Tibial artery (tissue), 4 donors: Measurements from ENCODE around the gene GATAD2B.

ENCODE experiments used
- DNase-seq, 2 donors: peaks; one replicate each; pipeline ENCODE4 v3.0.0-alpha.2; 2019
- H3K27ac ChIP-seq, 2 donors: fragments of 200-600 bp; sonication (generic) in 1 of 2; 1 replicate in 1 of 2; 2 replicates in 1 of 2; pipeline ENCODE4 v1.5.1; 2018 to 2019; ENCODE audit warnings: mild to moderate bottlenecking in 1 of 2
- H3K27me3 ChIP-seq, 2 donors: fragments of 200-600 bp; sonication (generic) in 1 of 2; one replicate each; pipeline versions ENCODE4 v1.5.1 to v1.6.0; 2016 to 2019
- H3K36me3 ChIP-seq, 3 donors: fragments of 200-600 bp; sonication (generic) in 2 of 3; one replicate each; pipeline ENCODE4 v1.5.1; 2016 to 2019; ENCODE audit warnings: mild to moderate bottlenecking in 2 of 3
- H3K4me1 ChIP-seq, 4 donors: fragments of 200-600 bp; sonication (generic) in 2 of 4; 1 replicate in 3 of 4; 2 replicates in 1 of 4; pipeline ENCODE4 v1.5.1; 2016 to 2019
- H3K4me3 ChIP-seq, 2 donors: fragments of 200-600 bp; sonication (generic) in 1 of 2; 1 replicate in 1 of 2; 2 replicates in 1 of 2; pipeline ENCODE4 v1.5.1; 2018 to 2019; ENCODE audit warnings: mild to moderate bottlenecking in 2 of 2
- H3K9me3 ChIP-seq, 3 donors: fragments of 200-600 bp; sonication (generic) in 1 of 3; one replicate each; pipeline ENCODE4 v1.5.1; 2016 to 2019
- intact Hi-C: fragments of 100-400 bp; cut with DNase I; formaldehyde crosslinking; loops from one replicate; pipeline ENCODE4 v1.15.0; 2023; ENCODE audit warnings: low total_unique reads
- TF ChIP-seq, protein P1 (sequence below), 2 experiments: fragments of 200-600 bp in 1 of 2; fragments of 450-650 bp in 1 of 2; IDR thresholded peaks; one replicate each; pipeline ENCODE4 v1.5.1; 2017 to 2019; ENCODE audit warnings: antibody characterized with exemption in 2 of 2, mild to moderate bottlenecking in 1 of 2, moderate library complexity in 1 of 2

GATAD2B gene

DNA sequence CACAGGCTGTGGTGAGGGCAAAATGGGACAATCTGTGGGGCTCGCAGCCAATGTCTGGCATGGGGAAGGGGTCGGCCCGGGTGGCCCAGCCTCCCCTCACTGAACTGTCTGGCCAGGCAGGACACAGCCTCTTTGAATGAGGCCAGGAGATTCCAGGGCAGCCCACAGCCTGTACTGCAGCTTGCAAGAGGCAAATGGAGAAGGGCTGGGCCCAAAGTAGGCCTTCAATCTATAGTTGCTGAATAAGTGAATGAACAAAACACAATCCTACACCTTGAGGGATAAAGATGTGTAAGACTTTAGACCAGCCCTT, 124.3 kb downstream of the GATAD2B start:
- intact Hi-C loops: no loop called here
- Histone ChIP-seq H3K36me3 (peaks cover 0 to 17% (median 0%) of the 10 kb centered on the region in 3 donors), H3K27me3 (no peaks in the 10 kb centered on the region), H3K4me3 (no peak overlapping the region), H3K9me3 (no peaks in the 10 kb centered on the region), H3K4me1 (no peaks in the 10 kb centered on the region), H3K27ac (no peak overlapping the region)
- peak; percentile 11 to 45 for DNase-seq
- TF ChIP-seq, protein P1, sequence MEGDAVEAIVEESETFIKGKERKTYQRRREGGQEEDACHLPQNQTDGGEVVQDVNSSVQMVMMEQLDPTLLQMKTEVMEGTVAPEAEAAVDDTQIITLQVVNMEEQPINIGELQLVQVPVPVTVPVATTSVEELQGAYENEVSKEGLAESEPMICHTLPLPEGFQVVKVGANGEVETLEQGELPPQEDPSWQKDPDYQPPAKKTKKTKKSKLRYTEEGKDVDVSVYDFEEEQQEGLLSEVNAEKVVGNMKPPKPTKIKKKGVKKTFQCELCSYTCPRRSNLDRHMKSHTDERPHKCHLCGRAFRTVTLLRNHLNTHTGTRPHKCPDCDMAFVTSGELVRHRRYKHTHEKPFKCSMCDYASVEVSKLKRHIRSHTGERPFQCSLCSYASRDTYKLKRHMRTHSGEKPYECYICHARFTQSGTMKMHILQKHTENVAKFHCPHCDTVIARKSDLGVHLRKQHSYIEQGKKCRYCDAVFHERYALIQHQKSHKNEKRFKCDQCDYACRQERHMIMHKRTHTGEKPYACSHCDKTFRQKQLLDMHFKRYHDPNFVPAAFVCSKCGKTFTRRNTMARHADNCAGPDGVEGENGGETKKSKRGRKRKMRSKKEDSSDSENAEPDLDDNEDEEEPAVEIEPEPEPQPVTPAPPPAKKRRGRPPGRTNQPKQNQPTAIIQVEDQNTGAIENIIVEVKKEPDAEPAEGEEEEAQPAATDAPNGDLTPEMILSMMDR (IDR thresholded peaks at IDR 0.05): no peak

DNA sequence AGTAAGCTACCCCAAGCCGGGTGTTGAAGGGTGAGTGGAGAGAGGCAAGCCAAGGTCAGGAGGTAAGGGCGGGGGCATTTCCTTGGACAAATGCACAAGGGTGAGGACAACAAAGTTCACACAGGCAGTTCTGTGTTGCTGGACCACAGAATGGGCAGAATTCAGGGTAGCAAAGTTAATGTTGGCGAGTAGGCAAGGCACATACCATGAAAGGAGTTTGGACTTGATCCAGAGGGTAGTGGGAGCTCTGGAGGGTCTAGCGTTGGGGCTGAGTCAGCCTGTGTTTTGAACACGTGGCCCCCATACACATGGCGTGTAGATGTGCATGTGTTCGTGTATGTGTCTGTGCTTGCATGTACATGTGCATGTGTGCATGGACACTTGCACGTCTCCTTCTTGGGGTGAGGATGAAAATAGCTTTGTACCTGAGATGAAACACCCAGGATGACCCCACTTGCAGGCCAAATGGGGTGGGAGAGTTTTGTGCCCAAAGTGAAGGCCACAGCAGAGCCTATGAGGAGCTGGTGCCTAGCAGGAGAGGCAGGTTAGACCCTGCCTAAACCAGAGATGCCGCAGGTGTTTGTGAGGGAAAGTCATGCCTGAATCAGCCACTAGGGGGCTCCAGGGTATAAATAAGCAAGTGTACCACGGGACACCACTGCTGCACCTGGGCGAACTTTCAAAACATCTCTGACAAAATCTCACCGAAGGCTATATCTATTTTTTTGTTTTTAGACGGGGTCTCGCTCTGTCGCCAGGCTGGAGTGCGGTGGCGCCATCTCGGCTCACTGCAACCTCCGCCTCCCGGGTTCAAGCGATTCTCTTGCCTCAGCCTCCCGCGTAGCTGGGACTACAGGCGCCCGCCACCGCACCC, 125.7 kb downstream of the GATAD2B start:
- Histone ChIP-seq H3K36me3 (peaks cover 0 to 17% (median 0%) of the 10 kb centered on the region in 3 donors), H3K27me3 (no peaks in the 10 kb centered on the region), H3K4me1 (no peaks in the 10 kb centered on the region), H3K4me3 (no peak overlapping the region), H3K9me3 (no peaks in the 10 kb centered on the region), H3K27ac (no peak overlapping the region)
- intact Hi-C loops: loop anchor here (2.0 kb wide), 1 partner anchor 150 kb away; the partner anchor contains the start of gene DENND4B
- TF ChIP-seq, protein P1 (IDR thresholded peaks at IDR 0.05): peak; percentile 91 to 96
- DNase-seq: peak; percentile 87 to 90

DNA sequence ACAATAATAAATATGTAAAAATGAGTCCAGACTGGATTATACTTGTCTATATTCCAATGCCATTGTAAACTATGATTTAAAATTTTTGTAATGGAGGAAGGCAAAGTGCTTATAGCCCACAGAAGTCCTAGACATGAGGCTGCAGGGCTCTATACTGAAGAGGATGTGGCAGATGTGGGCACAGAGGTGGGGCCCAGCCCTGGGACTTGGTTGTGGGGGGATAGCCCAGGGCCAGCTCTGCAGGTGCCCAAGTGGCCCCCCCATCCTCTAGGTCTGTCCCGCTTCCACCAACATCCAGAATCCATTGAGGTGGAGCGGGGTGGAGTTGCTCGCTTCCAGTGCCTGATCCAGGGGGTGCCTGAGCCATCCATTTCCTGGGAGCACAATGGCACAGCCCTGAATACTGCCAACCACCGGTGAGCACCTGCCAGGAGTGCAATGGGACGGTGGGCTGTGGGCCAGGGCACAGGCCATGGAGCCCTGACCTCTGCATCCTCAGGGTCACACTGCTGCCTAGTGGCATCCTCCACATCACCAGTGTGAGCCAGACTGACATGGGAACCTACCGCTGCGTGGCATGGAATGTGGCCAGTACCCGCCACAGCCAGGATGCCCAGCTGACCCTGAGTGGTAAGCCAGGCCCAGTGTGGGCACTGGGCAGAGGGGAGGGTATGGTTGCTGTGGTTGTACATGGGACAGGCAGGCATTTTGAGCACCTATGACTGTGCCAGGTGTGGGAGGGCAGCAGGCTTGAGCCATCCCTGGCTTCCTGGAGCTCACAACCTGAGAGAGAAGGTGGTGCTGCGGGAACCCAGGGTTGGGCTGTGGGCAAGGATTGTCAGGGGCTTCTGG, 126.6 kb downstream of the GATAD2B start:
- Histone ChIP-seq H3K36me3 (peaks cover 0 to 11% (median 0%) of the 10 kb centered on the region in 3 donors), H3K27me3 (no peaks in the 10 kb centered on the region), H3K4me3 (no peak overlapping the region), H3K9me3 (no peaks in the 10 kb centered on the region), H3K4me1 (peaks cover 0 to 7% (median 4%) of the 10 kb centered on the region in 4 donors), H3K27ac (no peak overlapping the region)
- DNase-seq: peak; percentile 16 to 63
- intact Hi-C loops: loop anchor here (2.0 kb wide), 2 partner anchors 151 to 193 kb away; partner anchors contain the start of gene DENND4B
- TF ChIP-seq, protein P1 (IDR thresholded peaks at IDR 0.05): no peak

DNA sequence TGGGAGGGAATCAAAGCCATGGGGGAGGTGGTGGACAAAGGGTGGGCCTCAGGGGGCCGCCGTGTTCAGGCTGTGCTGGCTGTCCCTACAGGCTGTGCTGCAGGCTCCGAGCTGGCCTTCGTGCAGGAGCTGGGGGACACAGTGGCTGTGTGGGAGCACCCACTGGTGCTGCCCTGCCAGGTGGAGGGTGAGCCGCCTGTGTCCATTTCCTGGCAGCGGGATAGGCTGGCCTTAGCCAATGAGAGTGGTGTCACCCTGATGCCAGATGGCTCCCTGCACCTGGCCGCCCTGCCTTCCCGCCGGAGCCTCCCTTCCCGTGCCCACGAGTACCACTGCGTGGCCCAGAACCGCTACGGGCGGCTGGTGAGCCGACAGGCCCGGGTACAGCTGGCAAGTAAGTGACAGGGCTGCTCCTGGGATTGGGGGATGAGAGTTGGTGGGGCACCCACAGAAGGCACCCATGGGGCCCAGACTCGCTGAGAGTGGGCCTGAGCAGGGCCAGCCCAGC, 127.4 kb downstream of the GATAD2B start:
- no peak overlapping the region for H3K4me3 ChIP-seq
- H3K4me1 ChIP-seq: peaks cover 0 to 9% (median 7%) of the 10 kb centered on the region in 4 donors
- TF ChIP-seq, protein P1 (IDR thresholded peaks at IDR 0.05): no peak
- intact Hi-C loops: loop anchor here (2.0 kb wide), 1 partner anchor 193 kb away; no protein-coding TSS in a partner anchor
- peak; percentile 15 to 66 for DNase-seq
- H3K27ac ChIP-seq: no peak overlapping the region
- H3K36me3 ChIP-seq: peaks cover 0 to 9% (median 0%) of the 10 kb centered on the region in 3 donors
- no peaks in the 10 kb centered on the region for H3K9me3 ChIP-seq
- no peaks in the 10 kb centered on the region for H3K27me3 ChIP-seq

DNA sequence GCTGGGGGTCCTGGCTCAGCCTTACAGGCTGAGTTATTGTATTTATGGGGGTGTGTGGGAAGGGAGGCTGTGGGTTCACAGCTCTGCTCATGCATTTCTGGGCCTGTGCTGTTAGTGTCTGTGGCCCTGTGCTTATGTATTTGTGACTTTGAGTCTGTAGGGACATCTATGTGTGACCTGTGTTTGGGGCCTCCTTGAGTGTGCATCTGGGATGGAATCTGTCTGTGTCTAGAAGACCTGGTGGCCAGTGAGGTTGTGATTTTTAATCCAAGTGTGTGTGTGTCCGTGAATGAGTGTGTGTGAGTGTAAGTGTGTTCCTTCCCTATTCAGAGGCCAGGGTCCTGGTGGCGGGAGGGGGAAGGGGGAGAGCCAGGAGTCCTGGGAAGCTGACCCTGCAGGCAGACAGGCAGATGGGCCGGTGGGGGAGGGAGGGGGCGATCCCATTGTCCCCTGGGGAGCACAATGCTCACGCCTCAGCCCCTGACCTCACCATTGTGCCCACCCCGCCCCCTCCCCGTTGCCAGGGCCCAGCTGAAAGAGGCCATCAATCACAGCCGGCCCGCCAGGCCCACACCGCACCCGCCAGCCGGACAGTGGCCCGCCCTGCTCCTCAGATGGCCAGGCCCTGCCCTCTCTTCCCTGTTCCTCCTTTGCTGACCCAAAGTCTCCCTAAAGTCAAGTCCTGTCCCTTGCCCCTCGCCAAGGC, 128.0 kb downstream of the GATAD2B start:
- H3K9me3 ChIP-seq: no peaks in the 10 kb centered on the region
- TF ChIP-seq, protein P1 (IDR thresholded peaks at IDR 0.05): no peak
- H3K27ac ChIP-seq: no peak overlapping the region
- intact Hi-C loops: loop anchor here (2.0 kb wide), 1 partner anchor 194 kb away; no protein-coding TSS in a partner anchor
- H3K27me3 ChIP-seq: no peaks in the 10 kb centered on the region
- peaks cover 0 to 3% (median 0%) of the 10 kb centered on the region in 3 donors for H3K36me3 ChIP-seq
- H3K4me3 ChIP-seq: no peak overlapping the region
- H3K4me1 ChIP-seq: peaks cover 0 to 12% (median 10%) of the 10 kb centered on the region in 4 donors
- peak; percentile 19 to 64 for DNase-seq
